AML-193 (cell line): ENCODE measurements around the gene EPB41.
"Not testable (repeated sequence)": the region's sequence is repeated elsewhere in the genome, so short reads cannot be mapped to it uniquely, and the experiment has no call there.

Source experiments
- DNase-seq, 2 experiments: peaks; one replicate each; lab custom pipeline; 2025; lab: John Stamatoyannopoulos, UW

EPB41 gene

GRCh38 chr1:28982198-28982597 is 67.8 kb downstream of the EPB41 start:
- DNase-seq, result no peak

- no peak for DNase-seq
These were observed 68.7 kb downstream of the EPB41 start for GRCh38 chr1:28983091-28983490.

- no peak for DNase-seq
These were observed 69.3 kb downstream of the EPB41 start for GRCh38 chr1:28983509-28984310.

- DNase-seq, result no peak
These were observed 69.9 kb downstream of the EPB41 start for GRCh38 chr1:28984311-28984684.

GRCh38 chr1:28985427-28985826 is 71.1 kb downstream of the EPB41 start:
- no peak for DNase-seq

GRCh38 chr1:28986306-28986910 is 72.0 kb downstream of the EPB41 start:
- DNase-seq, result no peak

GRCh38 chr1:29002792-29003191 is 88.4 kb downstream of the EPB41 start:
- DNase-seq, result no peak

- no peak for DNase-seq
These were observed 89.9 kb downstream of the EPB41 start for GRCh38 chr1:29004288-29004687.

- DNase-seq, result no peak
These were observed 90.4 kb downstream of the EPB41 start for GRCh38 chr1:29004798-29005197.

- no peak for DNase-seq
These were observed 97.4 kb downstream of the EPB41 start for GRCh38 chr1:29011775-29012174.

- DNase-seq, result no peak
These were observed 102.9 kb downstream of the EPB41 start for GRCh38 chr1:29017235-29017634.

GRCh38 chr1:29017975-29018712 is 103.8 kb downstream of the EPB41 start:
- no peak for DNase-seq

- DNase-seq, result no peak
These were observed 108.3 kb downstream of the EPB41 start for GRCh38 chr1:29022620-29023019.

GRCh38 chr1:29029667-29030066 is 115.3 kb downstream of the EPB41 start:
- no peak for DNase-seq

GRCh38 chr1:29032841-29033240 is 118.5 kb downstream of the EPB41 start:
- DNase-seq, result no peak

GRCh38 chr1:29033829-29034466 is 119.6 kb downstream of the EPB41 start:
- peak; percentile 41 to 52 for DNase-seq

GRCh38 chr1:29043274-29043965 is 129.1 kb downstream of the EPB41 start:
- no peak for DNase-seq

GRCh38 chr1:29044010-29044409 is 129.6 kb downstream of the EPB41 start:
- DNase-seq, result no peak

GRCh38 chr1:29045663-29046062 is 131.3 kb downstream of the EPB41 start:
- DNase-seq, result not testable (repeated sequence)

GRCh38 chr1:29047142-29047541 is 132.8 kb downstream of the EPB41 start:
- no peak for DNase-seq

GRCh38 chr1:29050166-29050565 is 135.8 kb downstream of the EPB41 start:
- no peak for DNase-seq

- DNase-seq, result no peak
These were observed 137.7 kb downstream of the EPB41 start for GRCh38 chr1:29052100-29052499.
